HG03521 (cell line): ENCODE measurements around the gene WASL.

ENCODE experiments used
- ATAC-seq: cut with Tn5 transposase; IDR thresholded peaks from one replicate; pipeline ENCODE4 v1.9.1; 2021; ENCODE audit warnings: mild to moderate bottlenecking, moderate library complexity; ENCODE audit not compliant: unreplicated experiment

Gene WASL

GRCh38 chr7:123662755-123663154 is 86.0 kb downstream of the WASL start:
- no peak for ATAC-seq

GRCh38 chr7:123662293-123662692 is 86.5 kb downstream of the WASL start:
- no peak for ATAC-seq

GRCh38 chr7:123661765-123662164 is 87.0 kb downstream of the WASL start:
- no peak for ATAC-seq

GRCh38 chr7:123660514-123661354 is 88.1 kb downstream of the WASL start:
- no peak for ATAC-seq

- no peak for ATAC-seq
Observed at GRCh38 chr7:123658023-123658422, 90.8 kb downstream of the WASL start.

GRCh38 chr7:123657304-123657685 is 91.5 kb downstream of the WASL start:
- ATAC-seq = no peak

- ATAC-seq = no peak
Observed at GRCh38 chr7:123656544-123657303, 92.1 kb downstream of the WASL start.

- no peak for ATAC-seq
Observed at GRCh38 chr7:123655614-123656013, 93.2 kb downstream of the WASL start, which contains the start of gene LMOD2. Gene LMOD2, plus strand, starts transcription at chr7:123655866. Its CDS starts 98 bp downstream, at chr7:123655964.

GRCh38 chr7:123653162-123653561 is 95.6 kb downstream of the WASL start:
- ATAC-seq = no peak

- ATAC-seq = no peak
Observed at GRCh38 chr7:123652406-123652805, 96.4 kb downstream of the WASL start.

- no peak for ATAC-seq
Observed at GRCh38 chr7:123650595-123650994, 98.2 kb downstream of the WASL start.

GRCh38 chr7:123649964-123650363 is 98.8 kb downstream of the WASL start:
- ATAC-seq = no peak

GRCh38 chr7:123647106-123647730 is 101.6 kb downstream of the WASL start:
- no peak for ATAC-seq

GRCh38 chr7:123645516-123645915 is 103.3 kb downstream of the WASL start:
- no peak for ATAC-seq

- ATAC-seq = no peak
Observed at GRCh38 chr7:123643495-123644441, 105.0 kb downstream of the WASL start.

GRCh38 chr7:123641901-123642300 is 106.9 kb downstream of the WASL start:
- no peak for ATAC-seq

- no peak for ATAC-seq
Observed at GRCh38 chr7:123640583-123640982, 108.2 kb downstream of the WASL start.

- no peak for ATAC-seq
Observed at GRCh38 chr7:123639631-123640030, 109.2 kb downstream of the WASL start.

GRCh38 chr7:123637878-123638277 is 110.9 kb downstream of the WASL start:
- ATAC-seq = no peak

GRCh38 chr7:123637203-123637602 is 111.6 kb downstream of the WASL start:
- no peak for ATAC-seq
